MM.1S (cell line): ENCODE results near the gene SLC35F3.

Experiments
- EZH2 ChIP-seq: fragments of 300-600 bp; sonication (generic); optimal IDR thresholded peaks from 2 replicates; pipeline ENCODE3; 2017; ENCODE audit warnings: low read depth, mild to moderate bottlenecking, antibody characterized with exemption, low read length, mixed read lengths
- EZH2phosphoT487 ChIP-seq: fragments of 300-600 bp; sonication (generic); IDR thresholded peaks from 2 replicates; pipeline ENCODE4 v1.6.1; 2018; ENCODE audit warnings: antibody characterized with exemption, low read length
- TF ChIP-seq, protein P1 (sequence below): fragments of 300-600 bp; sonication (generic); IDR thresholded peaks from 2 replicates; pipeline ENCODE4 v1.5.1; 2016; ENCODE audit warnings: antibody characterized with exemption, low read length, mixed read lengths

DNA sequence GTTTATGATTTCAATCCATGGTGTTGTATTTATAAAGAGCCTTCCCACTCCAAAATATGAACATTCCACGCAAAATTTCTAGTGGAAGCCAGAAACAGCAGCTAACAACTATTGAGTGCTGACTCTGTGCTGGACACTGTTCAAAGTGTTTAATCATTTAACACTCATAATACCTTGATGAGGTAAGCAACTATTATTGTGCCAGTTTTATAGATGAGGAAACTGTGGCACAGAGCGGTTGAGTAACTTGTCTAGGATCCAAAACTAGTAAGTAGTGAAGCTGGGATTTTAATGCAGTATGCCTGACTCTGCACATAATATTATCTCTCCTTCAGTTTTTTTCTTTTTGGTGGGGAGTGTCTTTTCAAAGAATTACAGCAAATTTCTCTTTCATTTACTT lies 228.3 kb downstream of the SLC35F3 start:
- TF ChIP-seq, protein P1, sequence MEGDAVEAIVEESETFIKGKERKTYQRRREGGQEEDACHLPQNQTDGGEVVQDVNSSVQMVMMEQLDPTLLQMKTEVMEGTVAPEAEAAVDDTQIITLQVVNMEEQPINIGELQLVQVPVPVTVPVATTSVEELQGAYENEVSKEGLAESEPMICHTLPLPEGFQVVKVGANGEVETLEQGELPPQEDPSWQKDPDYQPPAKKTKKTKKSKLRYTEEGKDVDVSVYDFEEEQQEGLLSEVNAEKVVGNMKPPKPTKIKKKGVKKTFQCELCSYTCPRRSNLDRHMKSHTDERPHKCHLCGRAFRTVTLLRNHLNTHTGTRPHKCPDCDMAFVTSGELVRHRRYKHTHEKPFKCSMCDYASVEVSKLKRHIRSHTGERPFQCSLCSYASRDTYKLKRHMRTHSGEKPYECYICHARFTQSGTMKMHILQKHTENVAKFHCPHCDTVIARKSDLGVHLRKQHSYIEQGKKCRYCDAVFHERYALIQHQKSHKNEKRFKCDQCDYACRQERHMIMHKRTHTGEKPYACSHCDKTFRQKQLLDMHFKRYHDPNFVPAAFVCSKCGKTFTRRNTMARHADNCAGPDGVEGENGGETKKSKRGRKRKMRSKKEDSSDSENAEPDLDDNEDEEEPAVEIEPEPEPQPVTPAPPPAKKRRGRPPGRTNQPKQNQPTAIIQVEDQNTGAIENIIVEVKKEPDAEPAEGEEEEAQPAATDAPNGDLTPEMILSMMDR: no peak
- no peak for TF ChIP-seq EZH2phosphoT487
- no peak for TF ChIP-seq EZH2
